NCI-H187 treated with DMSO at 0.1 percent for 48 hours (cell line): ENCODE results near the gene CRELD2.

Source experiments
- DNase-seq: peaks from one replicate; lab custom pipeline; 2025; lab: John Stamatoyannopoulos, UW

Gene CRELD2

GRCh38 chr22:49968831-49969661, 50.6 kb downstream of the CRELD2 start:
- DNase-seq, result no peak

GRCh38 chr22:49969751-49970527, 51.5 kb downstream of the CRELD2 start:
- DNase-seq, result no peak

GRCh38 chr22:49970528-49971231, 52.2 kb downstream of the CRELD2 start:
- no peak for DNase-seq

GRCh38 chr22:49971232-49972162, 53.1 kb downstream of the CRELD2 start:
- no peak for DNase-seq

- DNase-seq, result no peak
Observed at GRCh38 chr22:49972163-49973017, 54.0 kb downstream of the CRELD2 start.

GRCh38 chr22:49973018-49973961, 54.9 kb downstream of the CRELD2 start:
- DNase-seq, result no peak

- DNase-seq, result no peak
Observed at GRCh38 chr22:49975543-49976389, 57.3 kb downstream of the CRELD2 start.

- no peak for DNase-seq
Observed at GRCh38 chr22:49976439-49977175, 58.2 kb downstream of the CRELD2 start.
